ENCODE measurements around the gene PLEKHM1. TPM values are rescaled to one million over a fixed set of nuclear protein-coding genes. Genes with fewer than 3 reads are reported as not detected.

PLEKHM1 gene
- total and polyA plus RNA-seq, 2 of the 13 experiments (the other 11 are each of a cell fraction or from before 2014, with no cell fraction given): 7.6 to 13.5 TPM

DNA sequence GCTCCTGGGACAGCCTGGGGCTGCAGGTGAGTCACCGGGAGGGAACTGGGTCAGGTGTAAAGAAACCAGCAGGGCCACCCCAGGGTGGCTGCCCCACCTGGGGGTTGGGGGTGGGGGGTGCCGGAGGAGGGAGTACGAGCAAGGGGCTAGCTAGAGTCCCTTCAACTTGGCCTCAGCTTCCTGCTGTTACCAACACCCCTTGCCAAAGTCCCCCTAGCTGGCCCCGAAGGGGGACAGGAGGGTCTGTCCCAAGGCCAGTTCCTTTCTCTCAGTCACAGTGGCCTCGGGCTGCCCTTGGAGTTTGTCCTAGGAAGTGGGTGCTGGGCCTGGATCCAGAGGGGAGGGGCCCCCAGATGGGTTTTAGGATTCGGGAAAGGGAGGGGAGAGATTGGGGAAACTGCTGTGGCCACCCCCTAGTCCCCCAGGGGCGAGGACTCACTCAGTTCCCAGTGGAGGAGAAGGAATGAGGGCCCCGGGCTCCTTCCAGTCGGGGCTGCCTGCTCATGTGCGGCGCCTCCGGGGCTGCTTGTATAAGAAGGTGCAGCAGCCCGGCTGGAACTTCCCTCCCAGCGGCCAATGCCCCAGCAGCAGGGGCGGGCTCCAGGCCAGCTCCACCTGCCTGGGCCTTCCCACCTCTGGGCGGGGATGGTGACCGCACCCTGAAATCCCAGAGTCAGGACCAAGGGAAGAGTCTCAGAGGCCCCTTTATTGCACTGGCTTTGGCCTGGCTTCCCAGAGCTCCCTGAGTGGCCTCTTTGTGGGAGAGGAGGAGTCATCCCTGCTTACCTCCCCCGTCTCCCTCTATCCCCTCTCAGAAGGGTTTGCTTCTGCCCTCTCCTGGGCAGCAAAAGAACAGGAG, 65.2 kb downstream of the PLEKHM1 start (continued):
- TF ChIP-seq, protein P1, sequence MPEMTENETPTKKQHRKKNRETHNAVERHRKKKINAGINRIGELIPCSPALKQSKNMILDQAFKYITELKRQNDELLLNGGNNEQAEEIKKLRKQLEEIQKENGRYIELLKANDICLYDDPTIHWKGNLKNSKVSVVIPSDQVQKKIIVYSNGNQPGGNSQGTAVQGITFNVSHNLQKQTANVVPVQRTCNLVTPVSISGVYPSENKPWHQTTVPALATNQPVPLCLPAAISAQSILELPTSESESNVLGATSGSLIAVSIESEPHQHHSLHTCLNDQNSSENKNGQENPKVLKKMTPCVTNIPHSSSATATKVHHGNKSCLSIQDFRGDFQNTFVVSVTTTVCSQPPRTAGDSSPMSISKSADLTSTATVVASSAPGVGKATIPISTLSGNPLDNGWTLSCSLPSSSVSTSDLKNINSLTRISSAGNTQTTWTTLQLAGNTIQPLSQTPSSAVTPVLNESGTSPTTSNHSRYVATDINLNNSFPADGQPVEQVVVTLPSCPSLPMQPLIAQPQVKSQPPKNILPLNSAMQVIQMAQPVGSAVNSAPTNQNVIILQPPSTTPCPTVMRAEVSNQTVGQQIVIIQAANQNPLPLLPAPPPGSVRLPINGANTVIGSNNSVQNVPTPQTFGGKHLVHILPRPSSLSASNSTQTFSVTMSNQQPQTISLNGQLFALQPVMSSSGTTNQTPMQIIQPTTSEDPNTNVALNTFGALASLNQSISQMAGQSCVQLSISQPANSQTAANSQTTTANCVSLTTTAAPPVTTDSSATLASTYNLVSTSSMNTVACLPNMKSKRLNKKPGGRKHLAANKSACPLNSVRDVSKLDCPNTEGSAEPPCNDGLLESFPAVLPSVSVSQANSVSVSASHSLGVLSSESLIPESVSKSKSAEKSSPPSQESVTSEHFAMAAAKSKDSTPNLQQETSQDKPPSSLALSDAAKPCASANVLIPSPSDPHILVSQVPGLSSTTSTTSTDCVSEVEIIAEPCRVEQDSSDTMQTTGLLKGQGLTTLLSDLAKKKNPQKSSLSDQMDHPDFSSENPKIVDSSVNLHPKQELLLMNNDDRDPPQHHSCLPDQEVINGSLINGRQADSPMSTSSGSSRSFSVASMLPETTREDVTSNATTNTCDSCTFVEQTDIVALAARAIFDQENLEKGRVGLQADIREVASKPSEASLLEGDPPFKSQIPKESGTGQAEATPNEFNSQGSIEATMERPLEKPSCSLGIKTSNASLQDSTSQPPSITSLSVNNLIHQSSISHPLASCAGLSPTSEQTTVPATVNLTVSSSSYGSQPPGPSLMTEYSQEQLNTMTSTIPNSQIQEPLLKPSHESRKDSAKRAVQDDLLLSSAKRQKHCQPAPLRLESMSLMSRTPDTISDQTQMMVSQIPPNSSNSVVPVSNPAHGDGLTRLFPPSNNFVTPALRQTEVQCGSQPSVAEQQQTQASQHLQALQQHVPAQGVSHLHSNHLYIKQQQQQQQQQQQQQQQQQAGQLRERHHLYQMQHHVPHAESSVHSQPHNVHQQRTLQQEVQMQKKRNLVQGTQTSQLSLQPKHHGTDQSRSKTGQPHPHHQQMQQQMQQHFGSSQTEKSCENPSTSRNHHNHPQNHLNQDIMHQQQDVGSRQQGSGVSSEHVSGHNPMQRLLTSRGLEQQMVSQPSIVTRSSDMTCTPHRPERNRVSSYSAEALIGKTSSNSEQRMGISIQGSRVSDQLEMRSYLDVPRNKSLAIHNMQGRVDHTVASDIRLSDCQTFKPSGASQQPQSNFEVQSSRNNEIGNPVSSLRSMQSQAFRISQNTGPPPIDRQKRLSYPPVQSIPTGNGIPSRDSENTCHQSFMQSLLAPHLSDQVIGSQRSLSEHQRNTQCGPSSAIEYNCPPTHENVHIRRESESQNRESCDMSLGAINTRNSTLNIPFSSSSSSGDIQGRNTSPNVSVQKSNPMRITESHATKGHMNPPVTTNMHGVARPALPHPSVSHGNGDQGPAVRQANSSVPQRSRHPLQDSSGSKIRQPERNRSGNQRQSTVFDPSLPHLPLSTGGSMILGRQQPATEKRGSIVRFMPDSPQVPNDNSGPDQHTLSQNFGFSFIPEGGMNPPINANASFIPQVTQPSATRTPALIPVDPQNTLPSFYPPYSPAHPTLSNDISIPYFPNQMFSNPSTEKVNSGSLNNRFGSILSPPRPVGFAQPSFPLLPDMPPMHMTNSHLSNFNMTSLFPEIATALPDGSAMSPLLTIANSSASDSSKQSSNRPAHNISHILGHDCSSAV (CRISPR knock-in tag; IDR thresholded peaks at IDR 0.05; ENCODE audit: borderline replicate concordance): no peak
- TF ChIP-seq ZNF512 (CRISPR knock-in tag; IDR thresholded peaks at IDR 0.05): 0 out of 2 replicates have a peak, but pooled peaks have one; percentile 11
- peak; percentile 7; the same call in 1 of the 2 replicates for TF ChIP-seq RXRB (CRISPR knock-in tag; IDR thresholded peaks at IDR 0.05; ENCODE audit: borderline replicate concordance)
- TF ChIP-seq NCOR1 (IDR thresholded peaks at IDR 0.05; ENCODE audit: borderline replicate concordance, low read length): peak; percentile 63; the same call in 1 of the 2 replicates
- TF ChIP-seq ZNF672 (CRISPR knock-in tag; IDR thresholded peaks at IDR 0.05): no peak
- no peak for TF ChIP-seq ZFP82 (CRISPR knock-in tag; IDR thresholded peaks at IDR 0.05; ENCODE audit: borderline replicate concordance)
- TF ChIP-seq, protein P2, sequence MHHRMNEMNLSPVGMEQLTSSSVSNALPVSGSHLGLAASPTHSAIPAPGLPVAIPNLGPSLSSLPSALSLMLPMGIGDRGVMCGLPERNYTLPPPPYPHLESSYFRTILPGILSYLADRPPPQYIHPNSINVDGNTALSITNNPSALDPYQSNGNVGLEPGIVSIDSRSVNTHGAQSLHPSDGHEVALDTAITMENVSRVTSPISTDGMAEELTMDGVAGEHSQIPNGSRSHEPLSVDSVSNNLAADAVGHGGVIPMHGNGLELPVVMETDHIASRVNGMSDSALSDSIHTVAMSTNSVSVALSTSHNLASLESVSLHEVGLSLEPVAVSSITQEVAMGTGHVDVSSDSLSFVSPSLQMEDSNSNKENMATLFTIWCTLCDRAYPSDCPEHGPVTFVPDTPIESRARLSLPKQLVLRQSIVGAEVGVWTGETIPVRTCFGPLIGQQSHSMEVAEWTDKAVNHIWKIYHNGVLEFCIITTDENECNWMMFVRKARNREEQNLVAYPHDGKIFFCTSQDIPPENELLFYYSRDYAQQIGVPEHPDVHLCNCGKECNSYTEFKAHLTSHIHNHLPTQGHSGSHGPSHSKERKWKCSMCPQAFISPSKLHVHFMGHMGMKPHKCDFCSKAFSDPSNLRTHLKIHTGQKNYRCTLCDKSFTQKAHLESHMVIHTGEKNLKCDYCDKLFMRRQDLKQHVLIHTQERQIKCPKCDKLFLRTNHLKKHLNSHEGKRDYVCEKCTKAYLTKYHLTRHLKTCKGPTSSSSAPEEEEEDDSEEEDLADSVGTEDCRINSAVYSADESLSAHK (CRISPR knock-in tag; IDR thresholded peaks at IDR 0.05; ENCODE audit: borderline replicate concordance): no peak
- TF ChIP-seq ZNF317 (CRISPR knock-in tag; IDR thresholded peaks at IDR 0.05): peak; percentile 36; the same call in 1 of the 2 replicates
- no peak for TF ChIP-seq TAF15 (IDR thresholded peaks at IDR 0.05; ENCODE audit: low read depth, low read length, poor library complexity, severe bottlenecking)
- no peak for TF ChIP-seq HDAC6 (IDR thresholded peaks at IDR 0.05; ENCODE audit: low read depth, low read length)
- no peak for TF ChIP-seq ZNF235 (CRISPR knock-in tag; IDR thresholded peaks at IDR 0.05; ENCODE audit: borderline replicate concordance)
- TF ChIP-seq CHCHD3 (CRISPR knock-in tag; IDR thresholded peaks at IDR 0.05): no peak
